ENCODE data around the gene GCK. TPM values are rescaled to one million over a fixed set of nuclear protein-coding genes. Genes with fewer than 3 reads are reported as not detected.
A peak's percentile ranks its signal among the peaks of the same experiment; 100 is the strongest.
"Not testable (repeated sequence)": the region's sequence is repeated elsewhere in the genome, so short reads cannot be mapped to it uniquely, and the experiment has no call there.

Gene GCK
- total RNA-seq, 1 experiment from 2014 or later = not detected

- DNase-seq = not testable (repeated sequence)
Measured at GRCh38 chr7:44200163-44200562, 10.9 kb upstream of the GCK start.

GRCh38 chr7:44197474-44197873, 8.2 kb upstream of the GCK start:
- no peaks in the 10 kb centered on the region for H3K9me3 ChIP-seq (replicated peaks)
- DNase-seq = no peak
- no peak overlapping the region for H3K4me3 ChIP-seq
- H3K27ac ChIP-seq = no peak overlapping the region
- H3K36me3 ChIP-seq = no peaks in the 10 kb centered on the region
- no peaks in the 10 kb centered on the region for H3K27me3 ChIP-seq
- H3K4me1 ChIP-seq = peaks cover 15% of the 10 kb centered on the region

More at GRCh38 chr7:44200163-44200562, 10.9 kb upstream of the GCK start:
- H3K9me3 ChIP-seq (replicated peaks); H3K27ac ChIP-seq; H3K36me3 ChIP-seq; H3K4me3 ChIP-seq; H3K27me3 ChIP-seq: not testable (repeated sequence)
- peaks cover 17% of the 10 kb centered on the region for H3K4me1 ChIP-seq

GRCh38 chr7:44196450-44196872, 7.2 kb upstream of the GCK start:
- Histone ChIP-seq H3K27ac (no peak overlapping the region), H3K27me3 (no peaks in the 10 kb centered on the region), H3K4me1 (peaks cover 11% of the 10 kb centered on the region), H3K36me3 (no peaks in the 10 kb centered on the region), H3K4me3 (no peak overlapping the region), H3K9me3 (replicated peaks) (no peaks in the 10 kb centered on the region)
- peak; percentile 60 to 85 for DNase-seq

- Histone ChIP-seq H3K9me3 (replicated peaks) (no peaks in the 10 kb centered on the region), H3K27ac (no peak overlapping the region), H3K4me3 (no peak overlapping the region), H3K4me1 (peaks cover 11% of the 10 kb centered on the region), H3K36me3 (no peaks in the 10 kb centered on the region), H3K27me3 (no peaks in the 10 kb centered on the region)
- peak; percentile 46 to 60 for DNase-seq
Measured at GRCh38 chr7:44195889-44196288, 6.7 kb upstream of the GCK start.

- Histone ChIP-seq H3K27ac (no peak overlapping the region), H3K9me3 (replicated peaks) (no peaks in the 10 kb centered on the region), H3K4me1 (peaks cover 11% of the 10 kb centered on the region), H3K4me3 (no peak overlapping the region), H3K36me3 (no peaks in the 10 kb centered on the region), H3K27me3 (no peaks in the 10 kb centered on the region)
- DNase-seq = no peak
Measured at GRCh38 chr7:44194562-44195145, 5.4 kb upstream of the GCK start.

GRCh38 chr7:44194069-44194468, 4.8 kb upstream of the GCK start:
- Histone ChIP-seq H3K27ac (no peak overlapping the region), H3K9me3 (replicated peaks) (no peaks in the 10 kb centered on the region), H3K27me3 (no peaks in the 10 kb centered on the region), H3K4me1 (peaks cover 11% of the 10 kb centered on the region), H3K36me3 (no peaks in the 10 kb centered on the region), H3K4me3 (no peak overlapping the region)
- DNase-seq = no peak

- Histone ChIP-seq H3K4me3 (no peak overlapping the region), H3K27ac (no peak overlapping the region), H3K36me3 (no peaks in the 10 kb centered on the region), H3K9me3 (replicated peaks) (no peaks in the 10 kb centered on the region), H3K4me1 (peaks cover 13% of the 10 kb centered on the region), H3K27me3 (no peaks in the 10 kb centered on the region)
- DNase-seq = no peak
Measured at GRCh38 chr7:44193011-44193802, 4.0 kb upstream of the GCK start.

- Histone ChIP-seq H3K36me3 (no peaks in the 10 kb centered on the region), H3K27me3 (no peaks in the 10 kb centered on the region), H3K9me3 (replicated peaks) (no peaks in the 10 kb centered on the region), H3K27ac (no peak overlapping the region), H3K4me1 (peaks cover 26% of the 10 kb centered on the region), H3K4me3 (no peak overlapping the region)
- DNase-seq = no peak
Measured at GRCh38 chr7:44191171-44191570, 1.9 kb upstream of the GCK start.

- no peak overlapping the region for H3K27ac ChIP-seq
- no peaks in the 10 kb centered on the region for H3K27me3 ChIP-seq
- H3K9me3 ChIP-seq (replicated peaks) = no peaks in the 10 kb centered on the region
- no peaks in the 10 kb centered on the region for H3K36me3 ChIP-seq
- H3K4me3 ChIP-seq = no peak overlapping the region
- no peak for DNase-seq
- H3K4me1 ChIP-seq = peaks cover 23% of the 10 kb centered on the region
Measured at GRCh38 chr7:44189993-44190872, 994 bp upstream of the GCK start.

GRCh38 chr7:44188480-44189225, 586 bp downstream of the GCK start:
- Histone ChIP-seq H3K36me3 (no peaks in the 10 kb centered on the region), H3K27me3 (no peaks in the 10 kb centered on the region), H3K9me3 (replicated peaks) (no peaks in the 10 kb centered on the region), H3K27ac (no peak overlapping the region), H3K4me3 (no peak overlapping the region), H3K4me1 (peaks cover 38% of the 10 kb centered on the region)
- DNase-seq = no peak

GRCh38 chr7:44187636-44188416, 1.4 kb downstream of the GCK start:
- Histone ChIP-seq H3K4me3 (no peak overlapping the region), H3K27me3 (no peaks in the 10 kb centered on the region), H3K4me1 (peaks cover 41% of the 10 kb centered on the region), H3K9me3 (replicated peaks) (peaks cover 4% of the 10 kb centered on the region; the same call in 1 of the 2 replicates), H3K27ac (no peak overlapping the region), H3K36me3 (no peaks in the 10 kb centered on the region)
- no peak for DNase-seq

- Histone ChIP-seq H3K9me3 (replicated peaks) (peaks cover 6% of the 10 kb centered on the region; the same call in 1 of the 2 replicates), H3K36me3 (no peaks in the 10 kb centered on the region), H3K27ac (no peak overlapping the region), H3K27me3 (no peaks in the 10 kb centered on the region), H3K4me1 (peaks cover 41% of the 10 kb centered on the region), H3K4me3 (no peak overlapping the region)
- no peak for DNase-seq
Measured at GRCh38 chr7:44186736-44187135, 2.5 kb downstream of the GCK start.

- peaks cover 41% of the 10 kb centered on the region for H3K4me1 ChIP-seq
- H3K36me3 ChIP-seq = no peaks in the 10 kb centered on the region
- no peak for DNase-seq
- peaks cover 6% of the 10 kb centered on the region for H3K9me3 ChIP-seq (replicated peaks)
- no peaks in the 10 kb centered on the region for H3K27me3 ChIP-seq
- H3K4me3 ChIP-seq = no peak overlapping the region
- no peak overlapping the region for H3K27ac ChIP-seq
Measured at GRCh38 chr7:44185729-44186128, 3.5 kb downstream of the GCK start.

Data from SJCRH30 (cell line).